Nephron progenitor cell (in vitro differentiated cells): ENCODE measurements around the gene OCIAD1.
"Not testable (repeated sequence)": the region's sequence is repeated elsewhere in the genome, so short reads cannot be mapped to it uniquely, and the experiment has no call there.

Experiments used
- DNase-seq: peaks from one replicate; pipeline ENCODE4 v3.0.0; 2021
- H3K27ac Mint-ChIP-seq: 2 replicates; pipeline ENCODE4 v1.8.0; 2021; ENCODE audit warnings: mild to moderate bottlenecking, moderate library complexity, mixed read lengths
- H3K27me3 Mint-ChIP-seq: 2 replicates; pipeline ENCODE4 v1.8.0; 2021; ENCODE audit warnings: mild to moderate bottlenecking, low read depth, mixed read lengths; ENCODE audit not compliant: poor library complexity
- H3K36me3 Mint-ChIP-seq: 2 replicates; pipeline ENCODE4 v1.8.0; 2021; ENCODE audit warnings: low read depth, mixed read lengths
- H3K4me1 Mint-ChIP-seq: 2 replicates; pipeline ENCODE4 v1.8.0; 2021; ENCODE audit warnings: mixed read lengths
- H3K4me3 Mint-ChIP-seq: 2 replicates; pipeline ENCODE4 v1.8.0; 2021; ENCODE audit warnings: mild to moderate bottlenecking, moderate library complexity, mixed read lengths
- H3K9me3 Mint-ChIP-seq: 2 replicates; pipeline ENCODE4 v1.8.0; 2021; ENCODE audit warnings: mild to moderate bottlenecking, moderate library complexity, mixed read lengths
- CTCF ChIP-seq: fragments of 200-600 bp; sonication (generic); IDR thresholded peaks from 2 replicates; pipeline ENCODE4 v1.5.0; 2021; ENCODE audit warnings: antibody characterized with exemption

Gene OCIAD1

DNA sequence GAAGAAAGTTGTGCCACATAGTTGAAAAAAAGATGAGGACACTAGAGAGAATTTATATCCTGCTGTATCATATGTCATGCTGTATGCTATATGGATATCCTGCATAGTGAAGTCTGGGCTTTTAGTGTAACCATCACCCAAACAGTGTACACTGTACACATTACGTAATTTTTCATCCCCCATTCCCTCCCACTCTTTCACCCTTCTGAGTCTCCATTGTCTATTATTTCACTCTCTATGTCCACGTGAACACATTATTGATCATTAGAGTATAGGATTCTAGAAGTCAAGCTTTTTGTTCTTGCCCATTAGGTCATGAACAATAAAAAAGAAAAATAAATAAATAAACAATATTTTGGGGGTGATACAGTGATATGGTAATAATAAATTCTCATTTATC is 32.8 kb upstream of the OCIAD1 start:
- no peak for DNase-seq
- TF ChIP-seq CTCF: no peak
- H3K27me3 Mint-ChIP-seq: peaks cover 6% of the 10 kb centered on the region
- no peaks in the 10 kb centered on the region for H3K36me3 Mint-ChIP-seq
- H3K9me3 Mint-ChIP-seq: no peaks in the 10 kb centered on the region
- peaks cover 42% of the 10 kb centered on the region for H3K4me1 Mint-ChIP-seq
- no peak overlapping the region for H3K4me3 Mint-ChIP-seq
- no peak overlapping the region for H3K27ac Mint-ChIP-seq

DNA sequence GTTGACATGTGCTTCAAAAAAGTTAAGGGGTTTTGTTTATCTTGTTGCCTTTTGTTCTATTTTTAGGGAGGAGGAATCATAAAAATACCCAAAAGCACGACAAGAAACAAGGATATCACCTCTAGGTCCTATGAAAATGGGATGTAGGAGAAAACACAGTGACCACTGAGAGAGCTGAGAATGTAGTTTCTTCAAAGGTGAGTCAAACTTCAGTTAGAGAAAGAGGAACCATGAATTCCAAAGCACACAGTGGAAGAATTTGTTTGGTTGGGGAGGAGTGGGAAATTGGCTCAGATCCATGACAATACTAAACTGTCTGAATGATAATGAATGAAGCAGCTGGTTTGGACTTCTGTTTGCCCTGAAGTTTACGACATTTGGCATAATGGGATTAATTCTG is 31.7 kb upstream of the OCIAD1 start:
- Mint-ChIP-seq H3K4me3 (no peak overlapping the region), H3K27ac (peak overlapping the region; percentile 14), H3K36me3 (no peaks in the 10 kb centered on the region), H3K4me1 (peaks cover 42% of the 10 kb centered on the region), H3K9me3 (no peaks in the 10 kb centered on the region), H3K27me3 (no peaks in the 10 kb centered on the region)
- TF ChIP-seq CTCF: no peak
- DNase-seq: no peak

DNA sequence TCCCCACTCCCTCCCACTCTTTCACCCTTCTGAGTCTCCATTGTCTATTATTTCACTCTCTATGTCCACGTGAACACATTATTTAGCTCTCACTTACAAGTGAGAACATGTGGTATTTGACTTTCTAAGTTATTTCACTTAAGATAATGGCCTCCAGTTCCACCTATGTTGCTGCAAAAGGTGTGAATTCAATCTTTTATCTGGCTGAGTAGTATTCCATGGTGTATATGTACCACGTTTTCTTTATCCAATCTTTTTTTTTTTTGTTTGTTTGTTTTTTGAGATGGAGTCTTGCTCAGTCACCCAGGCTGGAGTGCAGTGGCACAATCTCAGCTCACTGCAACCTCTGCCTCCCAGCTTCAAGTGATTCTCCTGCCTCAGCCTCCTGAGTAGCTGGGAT is 30.7 kb upstream of the OCIAD1 start:
- peaks cover 48% of the 10 kb centered on the region for H3K4me1 Mint-ChIP-seq
- H3K4me3 Mint-ChIP-seq, H3K27ac Mint-ChIP-seq, H3K27me3 Mint-ChIP-seq, DNase-seq, H3K36me3 Mint-ChIP-seq, H3K9me3 Mint-ChIP-seq: not testable (repeated sequence)

DNA sequence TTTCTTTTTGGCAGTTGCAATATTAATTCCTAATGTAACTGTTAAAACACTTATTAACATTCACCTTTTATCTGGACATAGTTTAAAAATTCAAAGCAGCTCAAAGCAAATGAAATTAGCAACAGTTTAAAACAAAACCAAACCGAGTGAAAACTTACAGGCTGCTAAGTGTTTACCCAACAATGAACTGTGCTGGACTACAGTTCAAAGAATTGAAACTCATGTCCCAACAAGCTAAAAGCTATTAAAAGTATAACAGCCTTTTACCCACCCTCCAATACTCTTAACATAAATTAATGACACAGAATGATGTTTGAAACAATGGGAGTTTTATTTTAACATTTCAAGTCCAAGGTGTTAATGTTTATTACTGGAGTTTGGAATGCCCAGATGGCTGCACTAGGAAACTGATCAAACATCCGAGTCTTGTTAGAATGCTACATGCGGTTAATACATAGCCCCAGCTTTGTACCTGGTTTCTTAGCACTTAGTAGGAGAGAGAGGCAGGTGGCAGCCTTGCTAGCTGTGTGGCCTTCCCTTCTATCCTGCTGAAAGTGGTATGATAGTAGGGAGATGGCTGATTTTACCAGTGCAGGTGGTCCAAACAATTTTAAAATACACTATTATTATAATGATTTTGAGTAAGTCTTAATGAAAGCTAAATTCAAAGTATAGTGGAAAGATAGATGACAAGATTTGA is 29.7 kb upstream of the OCIAD1 start:
- H3K9me3 Mint-ChIP-seq: no peaks in the 10 kb centered on the region
- no peak for DNase-seq
- H3K27me3 Mint-ChIP-seq: no peaks in the 10 kb centered on the region
- TF ChIP-seq CTCF: no peak
- H3K27ac Mint-ChIP-seq: no peak overlapping the region
- peaks cover 50% of the 10 kb centered on the region for H3K4me1 Mint-ChIP-seq
- H3K4me3 Mint-ChIP-seq: no peak overlapping the region
- no peaks in the 10 kb centered on the region for H3K36me3 Mint-ChIP-seq

DNA sequence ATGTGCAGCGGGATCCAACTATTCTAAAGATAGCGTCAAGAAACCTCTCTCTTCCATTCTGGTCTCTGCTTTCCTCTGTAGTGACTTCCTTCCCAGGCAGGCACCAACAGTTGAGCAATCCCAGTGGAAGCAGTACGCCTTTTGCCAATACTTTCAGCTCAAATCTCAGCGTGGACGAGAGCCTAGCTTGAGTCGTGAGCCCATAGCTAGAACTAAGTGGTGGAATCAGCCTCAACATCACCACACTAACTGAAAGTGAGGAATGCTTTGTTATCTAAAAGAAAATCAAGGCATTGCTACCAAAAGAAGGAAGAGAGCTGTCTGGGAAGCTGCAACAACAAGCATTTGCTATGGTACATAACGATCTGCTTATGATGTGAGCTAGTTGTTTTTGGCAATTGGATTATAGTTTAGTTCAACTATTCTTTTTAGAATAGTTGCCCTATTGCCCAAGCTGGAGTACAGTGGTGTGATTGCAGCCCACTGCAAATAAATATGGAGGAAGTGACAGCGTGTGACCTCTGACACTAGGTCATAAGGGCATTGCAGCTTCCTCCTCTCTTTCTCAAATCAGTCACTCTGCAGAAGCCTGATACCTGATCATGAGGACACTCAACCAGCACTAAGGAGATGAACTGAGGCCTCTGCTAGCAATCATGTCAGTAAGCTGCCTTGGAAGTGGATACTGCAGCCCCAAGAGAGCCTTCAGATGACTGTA is 26.1 kb upstream of the OCIAD1 start:
- no peaks in the 10 kb centered on the region for H3K36me3 Mint-ChIP-seq
- no peak overlapping the region for H3K4me3 Mint-ChIP-seq
- no peaks in the 10 kb centered on the region for H3K9me3 Mint-ChIP-seq
- peaks cover 6% of the 10 kb centered on the region for H3K27me3 Mint-ChIP-seq
- TF ChIP-seq CTCF: no peak
- peak overlapping the region; percentile 96 for H3K27ac Mint-ChIP-seq
- DNase-seq: peak; percentile 46
- H3K4me1 Mint-ChIP-seq: peaks cover 27% of the 10 kb centered on the region

- Mint-ChIP-seq H3K27me3 (peaks cover 14% of the 10 kb centered on the region), H3K27ac (no peak overlapping the region), H3K4me1 (no peaks in the 10 kb centered on the region), H3K9me3 (no peaks in the 10 kb centered on the region), H3K4me3 (no peak overlapping the region), H3K36me3 (no peaks in the 10 kb centered on the region)
- no peak for DNase-seq
- no peak for TF ChIP-seq CTCF
Measured at GRCh38 chr4:48812866-48813265, 18.0 kb upstream of the OCIAD1 start.
